Stimulated activated CD4-positive, alpha-beta T cell treated with anti-CD3 and anti-CD28 coated beads, TNF-alpha, amount 100 ng/mL, for 1 hour (primary cell): ENCODE measurements around the gene PDE4D.
A peak's percentile ranks its signal among the peaks of the same experiment; 100 is the strongest.

Experiments
- DNase-seq, 3 donors: peaks; one replicate each; pipeline ENCODE4 v3.0.0-alpha.2; 2020; ENCODE audit warnings: low read depth in 3 of 3, low spot score in 1 of 3

Gene PDE4D

DNA sequence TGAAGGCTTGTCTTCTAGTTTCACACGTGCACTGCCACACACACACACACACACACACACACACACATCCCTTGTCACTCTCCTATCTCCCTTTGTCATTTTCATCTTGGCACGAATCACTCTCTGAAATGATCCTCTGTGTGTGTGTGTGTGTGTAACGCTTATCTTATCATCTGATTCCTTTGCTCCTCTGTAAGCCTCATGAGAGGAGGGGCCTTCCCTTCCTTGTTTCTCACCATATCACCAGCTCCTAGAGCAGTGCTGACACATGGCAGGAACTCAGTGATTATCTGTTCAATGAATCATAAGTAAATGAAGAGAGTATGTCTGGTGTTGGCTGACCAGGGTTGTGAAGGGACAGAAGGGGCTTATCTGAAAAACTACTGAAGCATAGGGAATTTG, 53.3 kb downstream of the PDE4D start:
- DNase-seq: no peak

DNA sequence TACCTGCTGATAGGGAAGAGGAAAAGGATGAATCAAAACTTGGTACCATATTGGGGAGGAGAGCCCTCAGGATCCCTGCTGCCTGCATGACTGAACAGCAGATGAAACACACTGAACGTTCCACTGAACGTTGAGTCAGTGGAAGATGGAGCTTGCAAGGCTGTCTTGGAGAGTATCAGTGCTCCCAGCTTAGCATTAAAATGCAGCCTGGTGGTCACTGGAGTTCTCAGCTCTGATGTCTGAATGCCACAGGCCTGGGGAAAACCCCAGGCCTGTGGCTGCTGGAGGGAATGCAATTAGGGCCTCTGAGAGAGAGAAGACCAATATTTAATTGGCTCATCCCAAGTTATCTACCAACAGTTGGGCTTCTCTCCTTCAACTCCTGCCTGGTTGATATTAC, 54.5 kb downstream of the PDE4D start:
- DNase-seq: no peak

DNA sequence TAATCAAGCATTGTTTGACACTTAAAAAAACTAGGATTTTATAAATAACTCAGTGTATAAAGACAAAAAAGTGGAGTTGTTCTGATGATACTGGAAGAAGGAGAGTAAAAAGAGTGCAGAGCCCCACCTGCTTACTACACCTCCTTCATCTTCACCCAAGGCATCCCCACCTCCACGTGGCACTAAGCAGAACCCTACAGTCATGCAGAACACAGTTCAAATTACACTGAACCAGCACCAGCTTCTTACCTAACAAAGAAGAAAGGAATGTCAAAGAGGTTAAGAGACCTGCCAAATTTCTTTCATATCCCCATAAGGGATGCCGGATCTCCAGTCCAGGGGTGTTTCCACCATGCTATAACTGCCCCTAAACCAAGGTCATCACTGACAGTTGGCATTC, 55.5 kb downstream of the PDE4D start:
- DNase-seq: no peak

DNA sequence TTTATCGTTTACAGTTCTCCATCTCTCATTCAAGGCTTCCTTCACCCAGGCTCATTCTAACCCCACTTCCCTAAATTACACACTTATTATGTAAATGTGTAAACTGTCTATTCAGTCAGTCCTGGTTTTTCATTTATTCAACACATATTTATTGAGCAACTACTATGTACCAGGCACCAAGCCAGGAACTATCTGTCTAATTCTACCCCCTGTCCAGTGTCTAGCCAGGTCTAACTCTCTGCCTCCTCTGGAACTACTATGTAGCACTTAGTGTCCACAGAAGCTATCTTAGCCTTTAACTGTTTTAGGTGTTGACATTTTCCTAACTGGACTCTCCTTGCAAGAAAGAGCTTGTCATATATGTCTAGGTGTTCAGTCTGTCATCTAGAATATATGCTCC, 56.5 kb downstream of the PDE4D start:
- DNase-seq: no peak

DNA sequence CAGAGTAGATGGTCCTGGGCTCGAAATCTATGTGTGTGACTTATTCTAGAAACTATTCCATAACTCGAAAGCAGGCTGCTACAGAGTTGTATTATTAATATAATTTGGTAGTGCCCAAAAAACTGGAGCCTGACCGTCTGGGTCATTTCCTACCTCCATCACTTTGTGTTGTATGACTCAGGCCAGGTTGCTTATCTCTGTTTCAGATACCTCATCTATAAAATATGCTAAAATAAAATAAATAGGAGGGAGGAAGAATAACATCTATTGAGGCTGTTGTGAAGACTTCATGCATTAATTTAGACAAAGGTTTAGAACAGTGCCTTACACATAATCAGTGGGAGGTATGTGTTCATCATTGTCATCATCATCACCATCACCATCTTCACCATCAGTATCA, 57.7 kb downstream of the PDE4D start:
- no peak for DNase-seq

DNA sequence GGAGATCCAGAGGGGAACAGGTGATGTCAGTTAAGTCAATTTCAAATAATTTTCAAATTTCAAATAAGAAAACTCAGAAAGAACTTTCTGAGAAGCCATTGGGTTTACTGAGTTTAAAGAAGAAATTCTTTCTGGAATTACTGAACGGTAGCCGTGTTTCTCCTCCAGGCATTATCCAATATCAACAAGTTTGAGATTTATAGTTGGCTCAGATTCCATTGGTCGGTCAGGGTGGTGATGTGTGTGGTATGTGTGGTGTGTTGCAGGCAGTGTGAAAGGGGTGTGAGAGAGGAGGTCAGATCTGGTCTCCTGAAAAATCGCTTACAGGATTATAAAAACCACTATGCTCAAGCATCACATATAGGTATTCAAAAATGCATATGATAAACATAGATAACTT, 60.1 kb downstream of the PDE4D start:
- no peak for DNase-seq

DNA sequence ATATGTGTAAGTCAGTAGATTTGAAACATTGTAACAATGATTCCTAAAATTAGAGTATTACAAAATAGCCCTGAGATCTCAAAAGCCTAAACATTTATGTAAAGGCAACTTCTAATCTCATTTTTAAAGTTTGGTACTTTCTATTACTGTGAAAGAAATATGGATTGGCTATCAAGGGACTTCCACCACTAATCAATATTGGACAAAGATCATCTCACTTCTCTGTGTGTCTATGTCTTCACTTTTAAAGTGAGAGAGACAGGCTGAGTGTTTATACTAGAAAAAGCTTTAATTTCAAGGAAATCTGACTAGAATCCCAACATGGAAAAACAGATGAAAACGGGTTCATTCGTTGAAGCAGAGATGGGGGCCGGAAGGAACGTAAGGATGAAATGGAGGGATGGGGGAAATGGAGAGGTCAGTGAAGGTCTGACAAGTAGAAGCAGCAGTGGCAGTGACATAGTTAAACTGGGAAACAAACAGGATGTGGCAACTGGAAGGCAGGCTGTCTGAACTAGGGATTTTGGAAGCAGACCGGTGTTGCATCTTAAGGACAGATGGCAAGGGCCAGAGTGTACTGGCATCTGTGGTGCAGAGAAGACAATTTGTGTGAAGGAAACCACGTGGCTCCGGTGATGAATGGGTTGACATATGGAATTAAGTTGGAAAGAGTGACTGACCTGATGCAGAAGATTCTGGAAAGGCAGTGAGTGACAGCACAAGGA, 60.8 kb downstream of the PDE4D start:
- DNase-seq: no peak

DNA sequence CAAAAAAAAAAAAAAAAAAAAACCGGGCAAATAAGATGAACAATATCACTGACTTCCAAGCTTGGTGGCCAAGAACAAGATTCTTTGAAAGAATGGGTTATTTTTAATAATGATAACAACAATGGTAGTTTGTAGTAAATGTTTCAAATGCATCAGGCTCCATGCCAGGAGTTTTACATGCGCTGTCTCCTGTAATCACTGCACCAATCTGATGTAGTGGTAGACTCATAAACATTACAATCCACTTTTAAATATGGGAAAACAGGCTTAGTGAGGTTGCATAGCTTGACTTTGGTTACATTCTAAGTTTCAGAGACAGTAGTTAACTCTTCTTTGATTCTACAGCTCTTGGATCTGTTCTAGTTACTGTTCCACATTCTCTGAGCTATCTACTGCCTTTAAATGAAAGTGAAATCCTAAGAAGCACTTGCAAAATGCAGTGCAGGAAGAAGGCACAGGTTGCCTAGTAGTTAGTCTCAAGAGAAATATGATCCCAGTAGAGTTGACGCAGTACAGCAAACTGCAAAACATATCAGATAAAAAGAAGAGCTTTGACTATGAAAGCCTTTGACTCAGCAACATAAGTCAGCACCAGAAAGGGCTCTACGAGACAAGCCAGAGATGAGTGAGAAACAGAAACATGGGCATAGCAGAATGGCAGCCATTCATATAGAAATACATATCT, 62.1 kb downstream of the PDE4D start:
- no peak for DNase-seq

DNA sequence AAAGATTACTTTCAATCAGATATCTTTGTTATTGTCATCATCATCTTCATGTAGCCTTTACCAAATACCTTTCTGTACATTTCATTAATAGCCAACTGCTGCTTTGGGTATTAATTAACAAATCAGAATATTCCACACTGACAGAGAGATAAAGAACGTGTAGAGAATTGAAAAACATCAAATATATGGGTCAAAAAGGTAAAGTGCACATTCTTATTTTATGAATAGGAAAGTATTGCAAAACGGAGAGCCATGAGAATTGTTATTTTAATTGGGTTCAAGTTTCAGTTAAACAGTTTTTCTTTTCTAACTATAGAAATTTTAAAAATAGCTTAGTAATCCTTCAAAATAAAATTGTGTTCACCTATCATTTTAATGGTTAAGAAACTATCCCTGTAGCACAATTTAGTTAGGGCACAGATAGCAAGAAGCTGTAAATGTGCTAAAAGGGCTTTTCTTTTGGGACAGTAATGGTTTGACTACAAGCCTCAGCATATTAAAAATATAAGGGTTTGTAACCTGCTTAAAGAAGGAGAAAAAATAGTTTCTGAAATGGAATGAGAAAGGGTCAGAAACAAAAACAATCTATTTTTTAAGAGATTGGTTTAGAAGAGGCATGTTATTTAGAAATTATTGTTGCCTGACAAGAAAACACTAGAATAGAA, 62.9 kb downstream of the PDE4D start:
- no peak for DNase-seq

DNA sequence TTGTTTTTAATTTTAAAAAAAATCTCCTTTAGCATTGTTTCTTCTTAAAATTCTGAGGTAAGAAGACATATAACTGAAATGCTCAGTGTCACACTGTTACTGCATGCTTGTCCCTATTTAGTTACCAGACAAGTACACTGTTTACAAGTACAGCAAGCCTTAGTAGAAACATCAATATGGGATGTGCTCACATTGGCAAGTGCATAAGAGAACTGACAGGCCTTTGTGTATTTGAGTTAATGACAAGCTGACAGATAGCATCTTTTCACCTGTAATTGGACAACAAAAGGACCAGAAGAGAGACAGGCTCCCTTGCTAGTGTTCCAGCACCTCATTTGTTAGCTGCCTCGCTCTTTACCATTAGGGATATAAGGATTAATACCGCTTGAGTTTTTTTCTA, 63.6 kb downstream of the PDE4D start:
- no peak for DNase-seq

DNA sequence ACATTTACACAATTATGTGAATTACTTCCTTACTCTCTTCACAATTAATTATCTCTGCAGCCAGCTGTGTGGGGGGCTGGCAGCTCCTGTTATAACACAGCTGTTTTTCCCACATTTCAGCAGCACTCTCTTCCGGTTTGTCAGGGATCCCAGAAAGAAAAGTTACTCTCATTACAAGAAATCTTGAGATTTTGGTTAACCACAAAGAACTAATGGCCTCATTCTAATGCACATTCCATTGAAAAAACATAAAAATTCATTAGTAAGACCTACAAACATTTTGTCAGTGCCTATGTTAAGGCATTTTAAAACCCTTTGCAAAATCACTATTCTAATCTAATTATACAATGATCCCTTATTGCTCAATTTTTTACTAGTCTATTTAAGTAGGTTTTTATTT, 64.1 kb downstream of the PDE4D start:
- DNase-seq: no peak

DNA sequence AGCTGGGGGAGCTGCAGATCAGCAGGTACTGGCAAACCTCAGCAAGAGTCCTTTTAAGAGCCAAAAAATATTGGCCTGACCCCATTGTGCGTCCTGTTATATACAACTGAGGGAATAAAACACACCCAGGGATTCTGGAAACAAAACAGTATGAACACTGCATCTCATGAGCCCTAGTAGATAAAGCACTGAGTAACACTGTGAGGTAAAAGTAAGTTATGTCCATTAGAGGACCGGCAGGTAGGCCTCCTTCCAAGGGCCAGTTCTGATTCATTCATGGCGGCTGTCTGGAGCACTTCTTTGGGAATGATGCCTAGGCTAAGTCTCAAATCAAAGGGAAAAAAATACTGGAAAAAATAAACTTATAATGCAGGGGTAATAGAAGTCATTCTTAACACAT, 64.9 kb downstream of the PDE4D start:
- no peak for DNase-seq

DNA sequence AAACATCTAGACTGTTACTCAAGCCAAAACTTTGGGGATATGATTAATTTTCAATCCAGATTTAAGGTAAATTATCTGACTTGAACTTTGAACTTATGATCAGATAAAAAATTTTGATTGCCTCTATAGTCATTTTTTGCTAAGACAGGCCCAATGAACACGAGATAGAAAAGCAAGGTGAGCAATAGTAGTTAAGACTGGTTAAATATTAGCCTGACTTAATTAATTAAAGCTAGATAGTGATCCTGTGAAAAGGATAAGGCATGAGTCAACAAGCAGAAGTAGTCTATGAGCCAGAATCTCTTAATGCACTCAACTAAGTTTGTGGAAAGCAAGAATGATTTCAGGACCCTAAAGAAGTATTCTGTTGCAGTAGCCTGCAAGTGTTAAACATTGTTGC, 66.5 kb downstream of the PDE4D start:
- DNase-seq: no peak

DNA sequence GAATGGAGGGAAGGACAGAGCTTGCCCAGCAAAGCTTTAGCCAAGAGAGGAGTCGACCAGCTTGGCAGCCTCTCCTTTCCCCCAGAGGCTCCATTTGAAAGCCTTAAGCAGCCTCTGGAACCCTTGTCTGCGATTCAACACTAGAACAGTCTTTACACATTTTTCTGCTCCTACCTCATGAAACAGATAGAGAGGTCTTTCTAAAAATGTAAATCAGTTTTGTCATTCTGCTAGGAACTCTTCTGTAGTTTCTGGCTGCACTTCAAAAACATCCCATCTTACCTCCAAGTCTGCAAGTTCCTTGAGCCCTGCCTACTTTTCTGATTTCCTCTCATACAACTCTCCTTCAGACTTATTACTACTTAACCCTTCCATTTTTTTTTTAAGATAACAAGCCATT, 70.1 kb downstream of the PDE4D start:
- no peak for DNase-seq

DNA sequence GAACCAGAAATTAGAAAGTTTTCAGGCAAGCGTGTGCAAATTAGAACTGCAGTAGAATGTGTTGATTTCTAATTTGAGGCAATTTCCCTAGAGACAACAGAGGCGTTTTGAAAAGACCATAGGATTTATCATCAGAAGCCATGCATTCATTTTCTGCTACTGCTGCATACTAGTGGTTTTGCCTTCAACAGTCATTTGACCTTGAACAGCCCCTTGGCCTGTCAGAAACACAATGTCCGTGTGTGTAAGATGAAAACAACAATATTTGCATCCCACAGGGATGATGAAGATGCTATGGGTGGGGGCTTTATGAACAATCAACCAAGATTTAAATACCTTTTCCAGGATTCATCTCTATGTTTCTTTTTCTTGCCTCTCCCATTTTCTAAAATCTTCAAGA, 73.7 kb downstream of the PDE4D start:
- no peak for DNase-seq

DNA sequence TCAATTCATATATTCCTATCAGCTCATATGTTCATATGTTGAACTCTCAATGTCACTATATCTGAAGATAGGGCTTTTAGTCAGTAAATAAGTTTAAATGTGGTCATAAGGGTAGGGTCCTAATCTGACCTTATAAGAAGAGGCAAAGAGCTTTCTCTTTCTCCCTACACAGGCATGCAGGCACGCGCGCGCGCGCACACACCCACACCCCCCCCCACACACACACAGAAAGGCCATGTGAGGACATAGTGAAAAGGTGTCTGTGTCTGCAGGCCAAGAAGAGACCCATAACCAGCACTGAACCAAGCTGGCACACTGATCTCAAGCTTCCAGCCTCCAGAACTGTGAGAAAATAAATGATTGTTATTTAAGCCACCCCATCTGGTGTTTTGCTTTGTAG, 76.0 kb downstream of the PDE4D start:
- no peak for DNase-seq

DNA sequence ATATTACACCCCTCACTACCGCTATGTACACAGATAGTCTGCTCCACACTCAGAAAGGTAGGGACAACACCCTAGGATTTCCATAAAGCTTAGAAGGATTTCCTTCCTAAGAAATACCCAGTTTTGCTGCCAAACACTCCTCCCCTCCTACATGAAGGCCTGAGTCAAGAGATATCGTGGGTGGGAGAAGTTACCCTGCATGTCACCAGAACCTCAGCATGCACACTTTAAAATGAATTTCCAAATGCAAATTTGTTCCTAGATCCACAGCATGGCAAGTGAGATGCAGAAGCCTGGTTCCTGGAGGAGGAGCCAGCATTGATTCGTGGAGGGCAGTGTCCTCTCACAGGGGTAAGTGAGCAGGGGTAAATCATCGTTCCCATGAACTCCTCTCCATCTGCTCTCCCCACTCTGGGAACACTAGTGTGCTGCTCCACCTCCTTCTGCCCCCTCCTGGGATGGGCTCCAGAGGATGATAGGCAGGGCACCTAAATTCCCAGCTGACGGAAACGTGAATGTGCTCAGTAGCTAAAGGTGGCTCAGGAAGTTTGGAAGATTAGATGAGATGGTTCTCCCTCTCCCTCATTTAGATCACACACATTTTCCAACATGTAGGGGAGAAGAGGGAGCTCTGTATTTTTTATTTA, 76.7 kb downstream of the PDE4D start:
- DNase-seq: no peak

DNA sequence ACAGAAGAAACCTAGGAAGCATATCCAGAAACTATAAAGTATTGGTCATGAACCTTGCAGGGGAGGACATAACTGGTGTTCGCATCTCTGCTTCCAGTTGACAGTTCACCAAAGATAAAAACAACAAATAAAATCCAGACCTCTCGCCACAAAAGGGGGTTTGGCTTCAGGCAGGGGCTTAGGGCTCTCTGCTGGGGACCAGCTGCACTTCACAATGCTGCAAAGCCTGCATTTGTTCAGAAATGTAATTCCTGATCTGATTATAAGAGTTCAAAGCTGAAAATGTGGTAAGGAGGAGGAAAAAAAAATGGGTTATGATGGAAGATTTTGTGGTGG, 79.0 kb downstream of the PDE4D start:
- no peak for DNase-seq

DNA sequence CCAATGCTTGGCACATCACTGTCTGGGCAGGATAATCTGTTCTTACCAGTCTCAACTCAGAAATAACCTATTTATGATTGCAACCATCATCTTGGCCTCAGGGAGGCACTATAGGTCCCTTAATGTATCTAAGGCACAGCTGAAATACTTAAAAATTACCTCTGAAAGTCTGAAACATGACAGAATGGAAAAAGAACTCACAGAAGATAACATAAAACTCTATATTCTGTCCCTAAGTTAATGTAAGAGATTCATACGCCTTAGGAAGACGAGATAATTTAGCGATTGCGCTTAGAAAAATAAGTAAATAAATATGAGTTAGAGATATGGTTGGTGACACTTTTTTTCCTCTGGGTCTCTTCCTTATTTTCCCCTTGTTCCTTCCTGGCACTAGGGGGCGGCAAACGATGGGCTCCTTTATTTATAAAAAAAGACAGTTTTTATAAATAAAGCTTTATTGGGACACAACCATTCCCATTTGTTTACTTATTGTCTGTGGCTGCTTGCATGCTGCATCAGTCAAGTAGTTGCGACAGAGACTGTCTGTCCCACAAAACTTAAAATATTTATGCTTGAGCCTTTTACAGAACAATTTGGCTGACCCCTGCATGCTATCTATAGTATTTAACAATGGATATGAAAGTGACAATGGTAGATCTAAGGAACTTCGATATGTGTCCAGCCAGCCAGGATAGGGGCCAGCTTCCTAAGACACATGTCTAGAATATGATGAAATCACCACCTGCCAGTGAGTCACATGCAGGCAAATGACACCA, 79.6 kb downstream of the PDE4D start:
- DNase-seq: no peak

DNA sequence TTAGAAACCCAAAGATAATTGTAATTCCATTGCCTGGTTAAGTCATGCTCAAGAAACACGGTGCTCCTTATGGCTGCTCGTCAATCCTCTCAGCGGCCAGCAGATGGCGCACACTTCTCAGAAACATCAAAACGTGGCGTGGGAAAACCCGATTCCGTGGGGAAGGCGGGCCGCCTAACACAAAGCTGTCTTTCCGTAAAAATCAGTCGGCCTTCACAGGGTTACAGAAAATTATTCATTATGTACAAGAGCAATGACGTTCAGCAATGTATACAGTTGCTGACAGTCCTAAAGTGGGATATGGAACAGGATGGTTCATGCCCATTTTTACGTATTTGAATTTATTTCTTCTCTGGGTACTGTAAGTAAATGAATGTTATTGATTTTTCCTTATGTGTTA, 83.5 kb downstream of the PDE4D start:
- peak in 2 of 3 donors; percentile 14 to 56 for DNase-seq

DNA sequence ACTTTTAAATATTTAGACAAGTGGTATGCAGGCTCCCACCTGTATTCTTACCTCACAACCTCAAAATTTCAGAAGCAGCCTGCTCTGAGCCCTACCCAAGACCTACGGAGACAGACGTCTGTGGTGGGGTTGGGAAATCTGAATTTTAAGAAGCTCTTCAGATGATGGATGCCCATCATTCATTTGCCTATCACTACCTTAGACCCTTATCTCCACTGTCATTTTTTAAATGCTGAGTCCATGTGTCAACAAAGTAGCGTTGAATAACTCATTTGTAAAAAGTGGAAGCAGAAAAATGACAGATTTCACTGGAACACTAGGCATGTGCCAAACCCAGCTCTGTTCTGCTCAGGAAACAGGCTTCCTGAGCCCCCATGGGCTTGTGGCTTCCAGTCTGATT, 85.7 kb downstream of the PDE4D start:
- DNase-seq: no peak
